Nasal cavity respiratory epithelium epithelial cell of viscerocranial mucosa (primary cell): ENCODE measurements around the gene TNRC18. TPM values are rescaled to one million over a fixed set of nuclear protein-coding genes. Genes with fewer than 3 reads are reported as not detected.

Experiments
- total RNA-seq: library from RNA; depleted of rRNA; stranded (reverse); fragments of >200 nt; gene quantifications from 2 replicates; pipeline ENCODE4 v1.2.3, GENCODE V29; 2014

The TNRC18 gene, protein sequence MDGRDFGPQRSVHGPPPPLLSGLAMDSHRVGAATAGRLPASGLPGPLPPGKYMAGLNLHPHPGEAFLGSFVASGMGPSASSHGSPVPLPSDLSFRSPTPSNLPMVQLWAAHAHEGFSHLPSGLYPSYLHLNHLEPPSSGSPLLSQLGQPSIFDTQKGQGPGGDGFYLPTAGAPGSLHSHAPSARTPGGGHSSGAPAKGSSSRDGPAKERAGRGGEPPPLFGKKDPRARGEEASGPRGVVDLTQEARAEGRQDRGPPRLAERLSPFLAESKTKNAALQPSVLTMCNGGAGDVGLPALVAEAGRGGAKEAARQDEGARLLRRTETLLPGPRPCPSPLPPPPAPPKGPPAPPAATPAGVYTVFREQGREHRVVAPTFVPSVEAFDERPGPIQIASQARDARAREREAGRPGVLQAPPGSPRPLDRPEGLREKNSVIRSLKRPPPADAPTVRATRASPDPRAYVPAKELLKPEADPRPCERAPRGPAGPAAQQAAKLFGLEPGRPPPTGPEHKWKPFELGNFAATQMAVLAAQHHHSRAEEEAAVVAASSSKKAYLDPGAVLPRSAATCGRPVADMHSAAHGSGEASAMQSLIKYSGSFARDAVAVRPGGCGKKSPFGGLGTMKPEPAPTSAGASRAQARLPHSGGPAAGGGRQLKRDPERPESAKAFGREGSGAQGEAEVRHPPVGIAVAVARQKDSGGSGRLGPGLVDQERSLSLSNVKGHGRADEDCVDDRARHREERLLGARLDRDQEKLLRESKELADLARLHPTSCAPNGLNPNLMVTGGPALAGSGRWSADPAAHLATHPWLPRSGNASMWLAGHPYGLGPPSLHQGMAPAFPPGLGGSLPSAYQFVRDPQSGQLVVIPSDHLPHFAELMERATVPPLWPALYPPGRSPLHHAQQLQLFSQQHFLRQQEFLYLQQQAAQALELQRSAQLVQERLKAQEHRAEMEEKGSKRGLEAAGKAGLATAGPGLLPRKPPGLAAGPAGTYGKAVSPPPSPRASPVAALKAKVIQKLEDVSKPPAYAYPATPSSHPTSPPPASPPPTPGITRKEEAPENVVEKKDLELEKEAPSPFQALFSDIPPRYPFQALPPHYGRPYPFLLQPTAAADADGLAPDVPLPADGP (N-terminal part only)
- 37.6 and 119 TPM in 2 replicates for total RNA-seq

DNA sequence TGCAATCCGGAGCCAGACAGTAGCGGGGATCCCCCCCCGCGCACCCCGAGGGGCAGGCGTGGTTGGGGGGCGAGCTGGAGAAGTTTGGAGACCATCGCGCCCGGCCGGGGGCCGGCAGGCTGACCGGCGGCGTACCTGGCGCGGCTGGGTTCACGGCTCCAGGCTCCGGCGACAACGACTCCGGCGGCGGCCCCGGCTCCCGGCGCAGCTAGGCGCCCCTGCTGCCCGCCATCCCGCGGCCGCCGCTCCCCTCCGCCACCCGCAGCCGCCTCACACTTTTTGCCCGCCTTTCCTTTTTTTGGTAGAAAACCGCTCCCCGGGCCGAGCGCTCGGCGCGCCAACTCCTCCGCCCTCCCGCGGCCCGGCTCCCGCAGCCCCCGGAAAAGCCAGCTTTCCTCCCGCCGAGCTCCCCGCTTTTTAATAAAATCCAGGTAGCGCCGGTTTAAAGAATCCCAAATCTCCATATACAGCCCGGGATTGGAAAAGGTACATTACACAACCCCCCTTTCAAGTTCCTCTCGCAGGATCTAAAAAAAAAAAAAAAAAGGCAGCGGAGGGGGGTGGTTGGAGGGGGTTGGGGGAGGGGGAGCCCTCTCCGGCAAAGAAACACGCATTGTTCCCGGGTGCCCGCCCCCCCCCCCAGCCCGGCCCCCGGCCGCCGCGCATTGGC is at the start of gene TNRC18:
TSS of gene TNRC18 (minus strand) at position 529 of the 670 bp plus-strand sequence. CDS start 2,588 bp downstream, outside the sequence.

DNA sequence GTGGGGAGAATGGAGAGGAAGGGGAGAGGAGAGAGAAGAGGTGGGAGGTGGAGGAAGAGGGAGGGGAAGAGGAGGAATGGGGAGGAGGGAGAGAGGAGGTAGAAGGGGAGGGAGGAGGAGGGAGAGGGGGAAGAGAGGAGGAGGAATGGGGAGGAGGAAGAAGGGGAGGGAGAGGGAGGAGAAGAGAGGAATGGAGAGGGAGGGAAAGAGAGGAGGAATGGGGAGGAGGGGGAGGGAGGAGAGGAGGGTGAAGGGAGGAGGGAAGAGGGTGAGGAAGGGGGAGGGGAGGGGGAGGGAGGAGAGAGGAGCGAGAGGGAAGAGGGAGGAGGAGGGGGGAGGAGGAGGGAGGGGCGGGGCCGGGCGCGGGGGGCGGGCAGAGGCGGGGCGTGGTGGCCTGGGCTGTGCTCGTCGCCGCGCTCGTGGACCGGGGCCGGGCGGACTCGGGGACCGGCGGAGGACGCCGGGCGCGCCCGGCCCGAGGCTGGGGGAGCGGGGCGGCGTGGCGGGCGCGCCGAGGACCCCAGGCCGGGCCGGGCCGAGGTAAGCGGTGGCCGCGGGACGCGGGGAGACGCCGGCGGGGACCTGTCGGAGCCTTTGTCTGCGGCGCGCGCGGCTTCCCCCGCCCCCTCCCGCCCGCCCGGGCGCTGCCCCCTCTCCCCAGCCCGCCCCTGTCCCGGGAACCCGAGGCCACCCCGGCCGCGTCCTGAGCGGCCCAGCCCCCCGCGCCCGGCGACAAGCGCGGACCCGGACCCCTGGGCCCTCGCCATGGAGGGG is 140.9 kb downstream of the TNRC18 start, which contains the start of gene SLC29A4:
TSS of gene SLC29A4 (plus strand) at position 401 of the 774 bp plus-strand sequence. CDS start 4,874 bp downstream, outside the sequence.

Other genes starting within 250 kb of the TNRC18 start
- gene WIPI2, start 233.6 kb downstream of the TNRC18 start, total RNA-seq: 45.1 and 62.1 TPM in 2 replicates
- 12.3 and 21.2 TPM in 2 replicates for gene SLC29A4, start 140.9 kb downstream of the TNRC18 start, total RNA-seq
- 8.2 and 13.4 TPM in 2 replicates for gene FBXL18, start 90.0 kb upstream of the TNRC18 start, total RNA-seq
- gene ACTB, start 106.8 kb upstream of the TNRC18 start, total RNA-seq: 2,732 and 3,177 TPM in 2 replicates
- 211 and 382 TPM in 2 replicates for gene FSCN1, start 169.0 kb upstream of the TNRC18 start, total RNA-seq